SK-N-MC (cell line): ENCODE measurements around the gene AURKAIP1.

Experiments used
- EZH2 ChIP-seq: fragments of 200-600 bp; sonication (generic); IDR thresholded peaks from one replicate; pipeline ENCODE4 v1.6.1; 2017; ENCODE audit warnings: antibody characterized with exemption
- POLR2AphosphoS5 ChIP-seq: IDR thresholded peaks from 2 replicates; pipeline ENCODE4 v1.6.1; 2012; ENCODE audit warnings: mild to moderate bottlenecking, low read depth, low read length, borderline replicate concordance

GRCh38 chr1:1373815-1374588 lies 1.0 kb downstream of the AURKAIP1 start:
- TF ChIP-seq POLR2AphosphoS5 = no peak
- TF ChIP-seq EZH2 = no peak
